HEK293 (cell line): Measurements from ENCODE around the gene PHC1.

Experiments used
- CTCF ChIA-PET: fragments of 350-600 bp; formaldehyde crosslinking; extraction: SDS; loops from one replicate; lab custom pipeline; 2021; ENCODE audit warnings: antibody characterized with exemption; lab: Yijun Ruan, JAX
- POLR2A ChIA-PET: fragments of 300-600 bp; formaldehyde crosslinking; extraction: SDS; loops from one replicate; lab custom pipeline; 2020; ENCODE audit warnings: antibody characterized with exemption, inconsistent platforms; lab: Yijun Ruan, JAX
- H3K27ac ChIP-seq: fragments of 200-500 bp; sonication (Bioruptor generic); 2 replicates; pipeline ENCODE4 v1.5.1; 2014; ENCODE audit warnings: low read depth, low read length, control low read depth, inconsistent platforms; ENCODE audit errors: extremely low read depth
- H3K36me3 ChIP-seq, 2 experiments: fragments of 200-500 bp in 1 of 2; sonication (Bioruptor generic) in 1 of 2; 1 replicate in 1 of 2; 2 replicates in 1 of 2; pipeline ENCODE4 v1.5.1; 2014 to 2017; ENCODE audit warnings: inconsistent platforms in 2 of 2, low read length in 2 of 2; ENCODE audit not compliant: control insufficient read depth in 2 of 2, insufficient read depth in 1 of 2
- H3K4me1 ChIP-seq: fragments of 200-500 bp; sonication (Bioruptor generic); 2 replicates; pipeline ENCODE4 v1.5.1; 2014; ENCODE audit warnings: mild to moderate bottlenecking, low read length, inconsistent platforms; ENCODE audit not compliant: control insufficient read depth, insufficient read depth
- H3K4me3 ChIP-seq: 2 replicates; pipeline ENCODE4 v1.5.1; 2011; ENCODE audit warnings: low read depth, mild to moderate bottlenecking, control low read depth, low read length, moderate library complexity
- H3K9me3 ChIP-seq: fragments of 200-500 bp; sonication (Bioruptor generic); 2 replicates; pipeline ENCODE4 v1.5.1; 2014; ENCODE audit warnings: low read depth, low read length, inconsistent platforms; ENCODE audit not compliant: control insufficient read depth, insufficient read depth
- GLI4 ChIP-seq: fragments of 450-650 bp; formaldehyde crosslinking; IDR thresholded peaks from 2 replicates; pipeline ENCODE4 v1.5.1; 2016; ENCODE audit warnings: missing biosample characterization, missing genetic modification characterization
- KLF1 ChIP-seq: fragments of 450-650 bp; formaldehyde crosslinking; IDR thresholded peaks from 2 replicates; pipeline ENCODE4 v1.5.1; 2016; ENCODE audit warnings: missing biosample characterization, missing genetic modification characterization
- MYNN ChIP-seq: fragments of 450-650 bp; formaldehyde crosslinking; IDR thresholded peaks from 2 replicates; pipeline ENCODE4 v1.5.1; 2016; ENCODE audit warnings: missing biosample characterization, missing genetic modification characterization, borderline replicate concordance
- OVOL3 ChIP-seq: fragments of 450-650 bp; formaldehyde crosslinking; IDR thresholded peaks from 2 replicates; pipeline ENCODE4 v1.5.1; 2016; ENCODE audit warnings: missing biosample characterization, missing genetic modification characterization
- SETDB1 ChIP-seq: IDR thresholded peaks from one replicate; pipeline ENCODE4 v1.6.1; 2017; ENCODE audit warnings: mild to moderate bottlenecking, low read length, moderate library complexity, mixed read lengths; ENCODE audit not compliant: insufficient read length
- ZBTB44 ChIP-seq: fragments of 450-650 bp; IDR thresholded peaks from 2 replicates; pipeline ENCODE4 v1.5.1; 2018; ENCODE audit warnings: missing biosample characterization, mild to moderate bottlenecking, missing genetic modification characterization
- ZNF114 ChIP-seq: fragments of 450-650 bp; formaldehyde crosslinking; IDR thresholded peaks from 2 replicates; pipeline ENCODE4 v1.5.0; 2017; ENCODE audit warnings: missing biosample characterization, missing genetic modification characterization
- ZNF155 ChIP-seq: fragments of 450-650 bp; formaldehyde crosslinking; IDR thresholded peaks from 2 replicates; pipeline ENCODE4 v1.5.1; 2016; ENCODE audit warnings: missing biosample characterization, missing genetic modification characterization
- ZNF214 ChIP-seq: fragments of 450-650 bp; formaldehyde crosslinking; IDR thresholded peaks from 2 replicates; pipeline ENCODE4 v1.5.1; 2017; ENCODE audit warnings: missing biosample characterization, mild to moderate bottlenecking, missing genetic modification characterization, borderline replicate concordance
- ZNF221 ChIP-seq: fragments of 450-650 bp; formaldehyde crosslinking; IDR thresholded peaks from 2 replicates; pipeline ENCODE4 v1.5.1; 2017; ENCODE audit warnings: missing biosample characterization, missing genetic modification characterization, borderline replicate concordance
- ZNF239 ChIP-seq: fragments of 450-650 bp; formaldehyde crosslinking; IDR thresholded peaks from 2 replicates; pipeline ENCODE4 v1.5.1; 2016; ENCODE audit warnings: missing biosample characterization, missing genetic modification characterization
- ZNF311 ChIP-seq: fragments of 450-650 bp; formaldehyde crosslinking; IDR thresholded peaks from 2 replicates; pipeline ENCODE4 v1.5.1; 2017; ENCODE audit warnings: missing biosample characterization, missing genetic modification characterization, borderline replicate concordance
- ZNF416 ChIP-seq: fragments of 450-650 bp; formaldehyde crosslinking; IDR thresholded peaks from 2 replicates; pipeline ENCODE4 v1.5.1; 2016; ENCODE audit warnings: missing biosample characterization, missing genetic modification characterization
- ZNF529 ChIP-seq: fragments of 450-650 bp; formaldehyde crosslinking; IDR thresholded peaks from 2 replicates; pipeline ENCODE4 v1.5.1; 2017; ENCODE audit warnings: missing genetic modification characterization, missing biosample characterization; ENCODE audit not compliant: insufficient replicate concordance
- ZNF571 ChIP-seq: fragments of 450-650 bp; formaldehyde crosslinking; IDR thresholded peaks from 2 replicates; pipeline ENCODE4 v1.5.0; 2017; ENCODE audit warnings: missing biosample characterization, missing genetic modification characterization
- ZNF629 ChIP-seq: fragments of 450-650 bp; formaldehyde crosslinking; IDR thresholded peaks from 2 replicates; pipeline ENCODE4 v1.5.1; 2017; ENCODE audit warnings: missing biosample characterization, missing genetic modification characterization
- ZSCAN5A ChIP-seq: fragments of 450-650 bp; formaldehyde crosslinking; IDR thresholded peaks from 2 replicates; pipeline ENCODE4 v1.5.1; 2016; ENCODE audit warnings: missing biosample characterization, missing genetic modification characterization

The PHC1 gene

GRCh38 chr12:8953773-8954402 is 39.6 kb downstream of the PHC1 start:
- no peak overlapping the region for H3K4me3 ChIP-seq
- H3K9me3 ChIP-seq: no peaks in the 10 kb centered on the region
- ChIA-PET POLR2A (no interaction called here), CTCF (no interaction called here)
- H3K4me1 ChIP-seq: no peaks in the 10 kb centered on the region
- H3K36me3 ChIP-seq: peaks cover 0 to 9% of the 10 kb centered on the region in 2 experiments; a peak in 1 of 3 replicates
- TF ChIP-seq ZNF114 (no peak), ZNF629 (tag by site-specific recombination) (no peak), MYNN (tag by site-specific recombination) (no peak), ZNF416 (tag by site-specific recombination) (no peak), GLI4 (no peak), ZNF221 (tag by site-specific recombination) (no peak), ZNF155 (tag by site-specific recombination) (no peak), ZNF571 (tag by site-specific recombination) (no peak), ZNF239 (tag by site-specific recombination) (no peak), ZNF311 (no peak)
- H3K27ac ChIP-seq: no peak overlapping the region

- ChIA-PET POLR2A (interaction anchor here (0.6 kb wide), 1 partner anchor 109 kb away, joined by 5 read pairs; no protein-coding TSS in a partner anchor), CTCF (no interaction called here)
- Histone ChIP-seq H3K4me3 (no peak overlapping the region), H3K9me3 (no peaks in the 10 kb centered on the region), H3K27ac (no peak overlapping the region), H3K36me3 (peaks cover 0 to 9% of the 10 kb centered on the region in 2 experiments; a peak in 1 of 3 replicates), H3K4me1 (no peaks in the 10 kb centered on the region)
- TF ChIP-seq ZNF214 (tag by site-specific recombination): no peak
- peak; percentile 28 for TF ChIP-seq SETDB1
These were observed 41.8 kb downstream of the PHC1 start for GRCh38 chr12:8956073-8956472.

- H3K27ac ChIP-seq: no peak overlapping the region
- POLR2A ChIA-PET: no interaction called here
These were observed 42.5 kb downstream of the PHC1 start for GRCh38 chr12:8956772-8957171.

More at GRCh38 chr12:8956772-8957171, 42.5 kb downstream of the PHC1 start:
- TF ChIP-seq ZSCAN5A (no peak), KLF1 (tag by site-specific recombination) (no peak), ZBTB44 (tag by site-specific recombination) (no peak), ZNF529 (tag by site-specific recombination) (no peak), OVOL3 (tag by site-specific recombination) (no peak)
- H3K4me3 ChIP-seq: no peak overlapping the region
- CTCF ChIA-PET: no interaction called here
- no peaks in the 10 kb centered on the region for H3K9me3 ChIP-seq
- peaks cover 0 to 9% of the 10 kb centered on the region in 2 experiments; a peak in 2 of 3 replicates for H3K36me3 ChIP-seq
- H3K4me1 ChIP-seq: no peaks in the 10 kb centered on the region
